ENCODE measurements around the gene DNAH8.

Gene DNAH8

GRCh38 chr6:39051399-39052122 is 336.4 kb downstream of the DNAH8 start:
- Histone ChIP-seq H3K9me2 (replicated peaks; ENCODE audit: insufficient read depth, low read length) (no peaks in the 10 kb centered on the region), H3K4me3 (ENCODE audit: insufficient read depth, low read length, poor library complexity, severe bottlenecking) (no peak overlapping the region), H3K27ac (ENCODE audit: low read depth, low read length) (no peak overlapping the region), H3K27me3 (ENCODE audit: low read length) (no peaks in the 10 kb centered on the region), H3F3A (ENCODE audit: insufficient read depth) (no peaks in the 10 kb centered on the region), H3K79me2 (ENCODE audit: insufficient read depth, low read length) (no peaks in the 10 kb centered on the region), H2AFZ (ENCODE audit: low read depth, low read length, severe bottlenecking) (no peak overlapping the region), H3K4me2 (ENCODE audit: low read depth, low read length, poor library complexity, severe bottlenecking) (no peak overlapping the region), H4K20me1 (ENCODE audit: low read depth, low read length) (no peaks in the 10 kb centered on the region), H3K36me3 (ENCODE audit: low read length) (no peaks in the 10 kb centered on the region), H3K9me3 (ENCODE audit: insufficient read depth, low read length) (no peaks in the 10 kb centered on the region), H3K9ac (ENCODE audit: low read length) (no peak overlapping the region)
- no peak for TF ChIP-seq EZH2phosphoT487 (conservative IDR thresholded peaks at IDR 0.05; ENCODE audit: low read length)
- TF ChIP-seq CTCF (IDR thresholded peaks at IDR 0.05; ENCODE audit: insufficient read depth, low read length, poor library complexity, severe bottlenecking) = no peak

GRCh38 chr6:39053016-39053624 is 338.0 kb downstream of the DNAH8 start:
- no peak overlapping the region for H3K4me2 ChIP-seq (ENCODE audit: low read depth, low read length, poor library complexity, severe bottlenecking)
- H3K9ac ChIP-seq (ENCODE audit: low read length) = no peak overlapping the region
- H3K27me3 ChIP-seq (ENCODE audit: low read length) = no peaks in the 10 kb centered on the region
- no peak overlapping the region for H3K4me3 ChIP-seq (ENCODE audit: insufficient read depth, low read length, poor library complexity, severe bottlenecking)
- no peak overlapping the region for H3K27ac ChIP-seq (ENCODE audit: low read depth, low read length)
- no peaks in the 10 kb centered on the region for H4K20me1 ChIP-seq (ENCODE audit: low read depth, low read length)
- no peaks in the 10 kb centered on the region for H3F3A ChIP-seq (ENCODE audit: insufficient read depth)
- H3K9me3 ChIP-seq (ENCODE audit: insufficient read depth, low read length) = no peaks in the 10 kb centered on the region
- H3K36me3 ChIP-seq (ENCODE audit: low read length) = no peaks in the 10 kb centered on the region
- H3K79me2 ChIP-seq (ENCODE audit: insufficient read depth, low read length) = no peaks in the 10 kb centered on the region
- no peak for TF ChIP-seq EZH2phosphoT487 (conservative IDR thresholded peaks at IDR 0.05; ENCODE audit: low read length)
- TF ChIP-seq CTCF (IDR thresholded peaks at IDR 0.05; ENCODE audit: insufficient read depth, low read length, poor library complexity, severe bottlenecking) = no peak
- no peak overlapping the region for H2AFZ ChIP-seq (ENCODE audit: low read depth, low read length, severe bottlenecking)
- H3K9me2 ChIP-seq (replicated peaks; ENCODE audit: insufficient read depth, low read length) = no peaks in the 10 kb centered on the region

- Histone ChIP-seq H3K79me2 (ENCODE audit: insufficient read depth, low read length) (no peaks in the 10 kb centered on the region), H3K27me3 (ENCODE audit: low read length) (no peaks in the 10 kb centered on the region), H3K36me3 (ENCODE audit: low read length) (no peaks in the 10 kb centered on the region), H3K4me3 (ENCODE audit: insufficient read depth, low read length, poor library complexity, severe bottlenecking) (no peak overlapping the region), H4K20me1 (ENCODE audit: low read depth, low read length) (no peaks in the 10 kb centered on the region), H3K27ac (ENCODE audit: low read depth, low read length) (no peak overlapping the region), H3K9me2 (replicated peaks; ENCODE audit: insufficient read depth, low read length) (no peaks in the 10 kb centered on the region), H3K9ac (ENCODE audit: low read length) (no peak overlapping the region), H3K4me2 (ENCODE audit: low read depth, low read length, poor library complexity, severe bottlenecking) (no peak overlapping the region), H2AFZ (ENCODE audit: low read depth, low read length, severe bottlenecking) (no peak overlapping the region), H3F3A (ENCODE audit: insufficient read depth) (no peaks in the 10 kb centered on the region), H3K9me3 (ENCODE audit: insufficient read depth, low read length) (no peaks in the 10 kb centered on the region)
- no peak for TF ChIP-seq EZH2phosphoT487 (conservative IDR thresholded peaks at IDR 0.05; ENCODE audit: low read length)
Measured at GRCh38 chr6:39053854-39054576, 338.9 kb downstream of the DNAH8 start.

All from SU-DHL-6 (cell line).